Endothelial cell of umbilical vein (primary cell): ENCODE results near the gene GULP1. TPM values are rescaled to one million over a fixed set of nuclear protein-coding genes. Genes with fewer than 3 reads are reported as not detected.

Source experiments
- BruUV-seq: library from RNA; stranded (reverse); fragments of 400-500 nt; replicated peaks from 2 replicates; lab custom pipeline; 2021; lab: Mats Ljungman, UMichigan
- CTCF ChIA-PET: fragments of 300-600, 350-600 bp; sonication (Branson Sonifier 250); formaldehyde crosslinking; loops from one replicate; lab custom pipeline; 2021; ENCODE audit warnings: antibody characterized with exemption, inconsistent platforms; lab: Charles Lee
- POLR2A ChIA-PET: fragments of 300-600, 350-600 bp; sonication (Branson Sonifier 250); formaldehyde crosslinking; loops from one replicate; lab custom pipeline; 2021; ENCODE audit warnings: antibody characterized with exemption, inconsistent platforms; lab: Charles Lee
- DNase-seq: peaks from one replicate; pipeline ENCODE4 v3.0.0-alpha.2; 2011; ENCODE audit warnings: low read depth, low spot score
- FAIRE-seq: peaks from 2 replicates; lab custom pipeline; 2011; peaks lifted over from hg19 to GRCh38; lab: Jason Lieb, UNC
- H2AFZ ChIP-seq: 2 replicates; pipeline ENCODE4 v1.6.0; 2012; ENCODE audit warnings: low read depth, low read length, control low read depth, inconsistent platforms
- H3K27ac ChIP-seq: 2 replicates; pipeline ENCODE4 v1.5.1; 2011; ENCODE audit warnings: low read depth, mild to moderate bottlenecking, control low read depth, low read length, moderate library complexity; ENCODE audit not compliant: insufficient read depth
- H3K27me3 ChIP-seq, 2 experiments: 2 replicates each; pipeline versions ENCODE4 v1.6.0 to v1.6.1; 2011; ENCODE audit warnings: low read length in 2 of 2, mixed read lengths in 1 of 2; ENCODE audit not compliant: control insufficient read depth in 2 of 2, insufficient read depth in 2 of 2
- H3K36me3 ChIP-seq, 2 experiments: 2 replicates in 1 of 2; 3 replicates in 1 of 2; pipeline ENCODE4 v1.5.1; 2011; ENCODE audit warnings: low read length in 2 of 2, mild to moderate bottlenecking in 1 of 2, moderate library complexity in 1 of 2; ENCODE audit not compliant: control insufficient read depth in 2 of 2, insufficient read depth in 2 of 2; ENCODE audit errors: extremely low read depth in 1 of 2
- H3K4me1 ChIP-seq: 3 replicates; pipeline ENCODE4 v1.5.1; 2011; ENCODE audit warnings: mild to moderate bottlenecking, low read length; ENCODE audit not compliant: control insufficient read depth, insufficient read depth; ENCODE audit errors: extremely low read depth
- H3K4me2 ChIP-seq: 2 replicates; pipeline ENCODE4 v1.6.1; 2011; ENCODE audit warnings: low read length, control low read depth, mixed read lengths; ENCODE audit not compliant: insufficient read depth
- H3K4me3 ChIP-seq, 3 experiments: fragments of 200-600 bp in 1 of 3; sonication (generic), shearing (Covaris generic) in 1 of 3; replicated peaks in 1 of 3; 2 replicates each; pipeline ENCODE4 v1.5.1; 2011 to 2016; ENCODE audit warnings: control low read depth in 3 of 3, low read length in 3 of 3, mild to moderate bottlenecking in 2 of 3, inconsistent platforms in 1 of 3, low read depth in 1 of 3, moderate library complexity in 1 of 3; ENCODE audit not compliant: insufficient read depth in 1 of 3
- H3K79me2 ChIP-seq: 2 replicates; pipeline ENCODE4 v1.6.0; 2012; ENCODE audit warnings: low read length, inconsistent platforms; ENCODE audit not compliant: control insufficient read depth, insufficient read depth
- H3K9ac ChIP-seq: replicated peaks from 2 replicates; pipeline ENCODE3; 2011; ENCODE audit warnings: low read length, control low read depth; ENCODE audit not compliant: insufficient read depth; ENCODE audit errors: extremely low read depth
- H3K9me1 ChIP-seq: replicated peaks from 3 replicates; pipeline ENCODE4 v1.6.0; 2011; ENCODE audit warnings: mild to moderate bottlenecking, low read length; ENCODE audit not compliant: control insufficient read depth, insufficient read depth; ENCODE audit errors: extremely low read depth
- H3K9me3 ChIP-seq: replicated peaks from 2 replicates; pipeline ENCODE4 v1.5.1; 2012; ENCODE audit warnings: low read length, inconsistent platforms; ENCODE audit not compliant: control insufficient read depth, insufficient read depth
- H4K20me1 ChIP-seq: replicated peaks from 2 replicates; pipeline ENCODE3; 2011; ENCODE audit warnings: mild to moderate bottlenecking, low read length; ENCODE audit not compliant: control insufficient read depth, insufficient read depth; ENCODE audit errors: extremely low read depth
- CTCF ChIP-seq, 2 donors: IDR thresholded peaks; 1 replicate in 1 of 2; 2 replicates in 1 of 2; pipeline ENCODE4 v1.5.1; 2011; ENCODE audit warnings: low read length in 2 of 2, mild to moderate bottlenecking in 2 of 2, moderate library complexity in 2 of 2, control low read depth in 1 of 2, inconsistent platforms in 1 of 2, low read depth in 1 of 2; ENCODE audit not compliant: insufficient read depth in 1 of 2; ENCODE audit errors: extremely low read depth in 1 of 2
- EZH2 ChIP-seq: IDR thresholded peaks from 2 replicates; pipeline ENCODE4 v1.6.1; 2012; ENCODE audit warnings: borderline replicate concordance, low read depth, mild to moderate bottlenecking, moderate library complexity, low read length, inconsistent platforms; ENCODE audit not compliant: severe bottlenecking
- FOS ChIP-seq: IDR thresholded peaks from 2 replicates; pipeline ENCODE4 v1.6.1; 2011; ENCODE audit warnings: mild to moderate bottlenecking, low read length, moderate library complexity, borderline replicate concordance; ENCODE audit not compliant: insufficient read depth
- GATA2 ChIP-seq: IDR thresholded peaks from 2 replicates; pipeline ENCODE4 v1.7.0; 2011; ENCODE audit warnings: low read depth, mild to moderate bottlenecking, moderate library complexity, mixed read lengths, low read length; ENCODE audit not compliant: insufficient read length, insufficient read depth
- JUN ChIP-seq: IDR thresholded peaks from 2 replicates; pipeline ENCODE4 v1.6.1; 2011; ENCODE audit warnings: borderline replicate concordance, low read depth; ENCODE audit not compliant: insufficient read length, insufficient read depth
- MYC ChIP-seq: IDR thresholded peaks from one replicate; pipeline ENCODE4 v1.6.1; 2011; ENCODE audit warnings: mild to moderate bottlenecking, low read depth, low read length
- POLR2A ChIP-seq: IDR thresholded peaks from 2 replicates; pipeline ENCODE4 v1.6.1; 2012; ENCODE audit warnings: low read depth, mild to moderate bottlenecking, control low read depth, low read length
- POLR2AphosphoS5 ChIP-seq: IDR thresholded peaks from 2 replicates; pipeline ENCODE4 v1.6.1; 2012; ENCODE audit warnings: low read depth, mild to moderate bottlenecking, control low read depth, low read length, moderate library complexity; ENCODE audit not compliant: insufficient read depth
- dilution Hi-C: fragments of 300-500 bp; cut with MboI; formaldehyde crosslinking; loops from one replicate; pipeline ENCODE4 v1.15.0; 2019; ENCODE audit warnings: low sequenced_read_pairs; ENCODE audit not compliant: extremely low pct_ligation_motif_present
- intact Hi-C: fragments of 100-400 bp; cut with micrococcal nuclease; formaldehyde crosslinking; loops from one replicate; pipeline ENCODE4 v1.10.0; 2022
- polyA plus RNA-seq, 4 experiments: library from polyadenylated mRNA; depleted of rRNA in 3 of 4; stranded (reverse) in 3 of 4; unstranded in 1 of 4; fragments of >200 nt; gene quantifications; 2 replicates each; pipeline versions ENCODE4 v1.2.1 to v1.2.3, GENCODE V29; 2011 to 2012; ENCODE audit warnings: missing spikeins in 1 of 4
- total RNA-seq: library from RNA; stranded (reverse); gene quantifications from 2 replicates; pipeline ENCODE4 v1.2.3, GENCODE V29; 2021

GULP1 gene
- total and polyA plus RNA-seq, 2 donors (not counting 3 experiments of a cell fraction or from before 2014, with no cell fraction given), result 24.4 to 53.8 TPM

- H3K4me3 ChIP-seq, result no peak overlapping the region
- H4K20me1 ChIP-seq, result no peaks in the 10 kb centered on the region
- no peak overlapping the region for H2AFZ ChIP-seq
- H3K27ac ChIP-seq, result no peak overlapping the region
- no peaks in the 10 kb centered on the region for H3K36me3 ChIP-seq
- intact Hi-C loops, result loop anchor here (1.0 to 5.0 kb wide), 7 partner anchors 130 to 1012 kb away; partner anchors contain the start of gene GULP1
- peak; percentile 85 for FAIRE-seq
- no peaks in the 10 kb centered on the region for H3K27me3 ChIP-seq
- TF ChIP-seq CTCF (IDR thresholded peaks at IDR 0.05; ENCODE audit: extremely low read depth in 1 of 2, insufficient read depth in 1 of 2, low read depth in 1 of 2, low read length in 2 of 2), result peak; percentile 9 to 32
- TF ChIP-seq FOS, result no peak
- H3K4me2 ChIP-seq, result no peak overlapping the region
- no peaks in the 10 kb centered on the region for H3K79me2 ChIP-seq
- H3K4me1 ChIP-seq, result peaks cover 2% of the 10 kb centered on the region
- peak; percentile 69 for DNase-seq
- ChIA-PET CTCF (interaction anchor here (0.6 to 6.3 kb wide), 16 partner anchors 12 to 1013 kb away, joined by 3 to 53 read pairs (median 4); partner anchors contain the start of gene GULP1), POLR2A (no interaction called here)
- no TSS peak for BruUV-seq
- H3K9me1 ChIP-seq, result no peaks in the 10 kb centered on the region
- H3K9me3 ChIP-seq, result no peaks in the 10 kb centered on the region
- dilution Hi-C loops, result no loop called here
- H3K9ac ChIP-seq, result no peak overlapping the region
These were observed 220.8 kb downstream of the GULP1 start for GRCh38 chr2:188512456-188512855.

DNA sequence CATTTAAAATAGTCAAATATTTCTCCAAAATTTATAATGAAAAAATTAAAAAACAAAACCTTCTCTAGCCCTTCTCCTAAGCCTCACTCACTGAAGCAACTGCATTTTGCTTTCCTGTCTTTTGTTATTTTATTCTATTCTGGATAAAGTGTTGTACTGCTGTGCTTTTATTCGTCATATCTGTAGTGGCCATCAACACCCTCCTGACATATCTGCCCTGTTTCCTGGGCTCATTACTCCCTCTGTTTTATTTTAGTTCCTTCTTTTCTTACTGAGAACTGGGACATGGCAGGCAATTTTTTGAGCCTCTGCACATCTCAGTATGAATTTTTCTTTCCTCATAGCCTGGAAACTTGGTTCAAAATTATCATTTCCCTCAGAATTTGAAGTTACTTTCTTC, 224.2 kb downstream of the GULP1 start:
- intact Hi-C loops, result no loop called here
- no peaks in the 10 kb centered on the region for H3K79me2 ChIP-seq
- TF ChIP-seq EZH2 (no peak), CTCF (IDR thresholded peaks at IDR 0.05; ENCODE audit: extremely low read depth in 1 of 2, insufficient read depth in 1 of 2, low read depth in 1 of 2, low read length in 2 of 2) (no peak), MYC (no peak), POLR2A (no peak), POLR2AphosphoS5 (no peak), FOS (no peak), GATA2 (no peak), JUN (no peak)

More for the DNA sequence above, 224.2 kb downstream of the GULP1 start:
- ChIA-PET POLR2A (no interaction called here), CTCF (no interaction called here)
- Histone ChIP-seq H3K4me1 (peaks cover 17% of the 10 kb centered on the region), H3K4me3 (no peak overlapping the region), H3K9ac (no peak overlapping the region), H3K27ac (no peak overlapping the region), H2AFZ (no peak overlapping the region), H3K9me1 (no peaks in the 10 kb centered on the region), H3K9me3 (no peaks in the 10 kb centered on the region), H3K36me3 (no peaks in the 10 kb centered on the region), H3K27me3 (no peaks in the 10 kb centered on the region), H4K20me1 (no peaks in the 10 kb centered on the region), H3K4me2 (no peak overlapping the region)
- BruUV-seq, result no TSS peak
- dilution Hi-C loops, result no loop called here
- FAIRE-seq (no peak), DNase-seq (no peak)
